Activated naive CD8-positive, alpha-beta T cell (primary cell): Measurements from ENCODE around the gene STAC.
"Not testable (repeated sequence)": the region's sequence is repeated elsewhere in the genome, so short reads cannot be mapped to it uniquely, and the experiment has no call there.

Experiments
- H3K27ac Mint-ChIP-seq: one replicate; pipeline ENCODE4 v1.8.0; 2021; ENCODE audit warnings: mixed read lengths
- H3K27me3 Mint-ChIP-seq: one replicate; pipeline ENCODE4 v1.8.0; 2021; ENCODE audit warnings: mixed read lengths
- H3K36me3 Mint-ChIP-seq: one replicate; pipeline ENCODE4 v1.8.0; 2021; ENCODE audit warnings: mixed read lengths
- H3K4me1 Mint-ChIP-seq: one replicate; pipeline ENCODE4 v1.8.0; 2021; ENCODE audit warnings: low read depth, mixed read lengths
- H3K4me3 Mint-ChIP-seq: one replicate; pipeline ENCODE4 v1.8.0; 2021; ENCODE audit warnings: mild to moderate bottlenecking, mixed read lengths
- H3K9me3 Mint-ChIP-seq: one replicate; pipeline ENCODE4 v1.8.0; 2021; ENCODE audit warnings: low read depth, mixed read lengths

The STAC gene

DNA sequence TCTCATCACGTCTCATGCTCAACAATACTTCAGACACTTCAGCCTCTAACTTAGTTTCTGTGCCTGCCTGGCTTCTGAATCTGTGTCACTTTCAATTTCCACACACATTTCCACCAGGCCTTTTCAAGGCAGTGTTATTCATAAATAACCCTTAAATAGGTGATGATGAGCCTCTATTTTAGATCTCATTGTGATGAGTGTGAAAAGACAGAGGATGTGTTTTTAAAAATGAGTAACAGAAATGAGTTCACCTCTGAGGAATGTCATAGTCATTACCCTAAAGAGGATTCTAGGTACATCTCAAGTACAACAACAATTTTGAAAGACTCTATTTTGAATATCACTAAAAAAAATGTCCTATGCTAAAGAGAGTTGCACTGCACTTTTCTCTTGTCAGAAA lies 64.6 kb downstream of the STAC start:
- no peaks in the 10 kb centered on the region for H3K27me3 Mint-ChIP-seq
- H3K4me3 Mint-ChIP-seq = no peak overlapping the region
- no peaks in the 10 kb centered on the region for H3K36me3 Mint-ChIP-seq
- H3K9me3 Mint-ChIP-seq = no peaks in the 10 kb centered on the region
- no peaks in the 10 kb centered on the region for H3K4me1 Mint-ChIP-seq
- no peak overlapping the region for H3K27ac Mint-ChIP-seq

DNA sequence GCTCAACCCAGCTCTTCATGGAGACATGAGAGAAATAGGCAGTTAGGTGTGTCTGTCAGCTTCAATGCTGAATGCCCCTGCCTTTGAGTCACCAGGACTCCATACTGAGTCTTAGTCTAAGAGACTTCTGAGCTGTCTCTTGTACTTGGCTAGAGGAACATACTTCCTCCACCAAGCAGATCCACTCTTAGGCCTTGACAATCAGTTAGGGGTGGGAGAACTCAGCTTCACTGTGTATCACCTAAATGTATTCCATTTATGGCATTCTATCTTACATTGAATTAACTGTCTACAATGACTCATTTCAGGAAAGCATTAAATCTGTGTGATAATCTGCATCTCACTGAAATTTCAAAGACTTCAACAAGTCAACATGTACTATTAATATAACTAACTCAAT lies 66.0 kb downstream of the STAC start:
- no peak overlapping the region for H3K4me3 Mint-ChIP-seq
- H3K36me3 Mint-ChIP-seq = no peaks in the 10 kb centered on the region
- H3K27me3 Mint-ChIP-seq = no peaks in the 10 kb centered on the region
- no peaks in the 10 kb centered on the region for H3K9me3 Mint-ChIP-seq
- H3K27ac Mint-ChIP-seq = no peak overlapping the region
- H3K4me1 Mint-ChIP-seq = no peaks in the 10 kb centered on the region

DNA sequence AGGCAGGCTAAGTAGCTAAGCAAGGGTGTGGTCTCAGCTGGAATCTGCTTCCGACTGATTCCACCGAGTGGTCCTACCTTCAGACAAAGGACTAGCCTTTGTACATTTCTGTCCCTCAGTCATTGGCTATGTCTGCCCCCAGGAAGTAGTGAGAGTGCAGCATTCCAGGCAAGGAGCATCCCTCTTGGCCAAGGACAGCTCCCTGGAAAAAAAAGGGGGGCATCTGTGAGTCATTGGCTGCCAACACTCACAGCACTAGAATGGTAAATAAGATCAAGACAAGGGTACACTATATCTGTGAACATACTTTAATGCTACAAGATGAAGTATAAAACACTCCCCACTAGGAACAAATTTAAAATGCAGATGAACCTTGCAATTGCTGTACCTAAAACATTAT lies 66.8 kb downstream of the STAC start:
- Mint-ChIP-seq H3K9me3 (no peaks in the 10 kb centered on the region), H3K27ac (no peak overlapping the region), H3K4me1 (no peaks in the 10 kb centered on the region), H3K36me3 (no peaks in the 10 kb centered on the region), H3K27me3 (no peaks in the 10 kb centered on the region), H3K4me3 (no peak overlapping the region)

DNA sequence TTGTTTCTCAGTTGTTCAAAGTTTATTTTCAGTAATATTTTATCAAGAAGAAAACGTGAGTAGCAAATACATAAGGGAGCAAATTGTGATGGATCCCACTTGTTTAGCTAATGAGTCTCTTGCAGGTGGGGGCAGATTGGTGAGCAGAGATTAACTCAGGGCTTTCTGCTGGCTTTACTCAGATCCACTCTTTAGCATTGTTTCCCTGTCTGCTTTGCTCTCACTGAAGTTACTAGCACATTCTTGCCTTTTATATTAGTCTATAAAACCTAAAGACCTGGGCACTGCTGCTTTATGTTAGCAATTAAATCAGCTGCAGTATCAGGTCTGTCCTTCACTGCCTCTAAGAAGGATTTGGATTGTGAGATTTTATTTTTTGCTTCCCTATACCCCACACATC lies 71.5 kb downstream of the STAC start:
- Mint-ChIP-seq H3K9me3 (no peaks in the 10 kb centered on the region), H3K36me3 (no peaks in the 10 kb centered on the region), H3K4me1 (no peaks in the 10 kb centered on the region), H3K27me3 (peaks cover 3% of the 10 kb centered on the region), H3K4me3 (no peak overlapping the region), H3K27ac (no peak overlapping the region)

DNA sequence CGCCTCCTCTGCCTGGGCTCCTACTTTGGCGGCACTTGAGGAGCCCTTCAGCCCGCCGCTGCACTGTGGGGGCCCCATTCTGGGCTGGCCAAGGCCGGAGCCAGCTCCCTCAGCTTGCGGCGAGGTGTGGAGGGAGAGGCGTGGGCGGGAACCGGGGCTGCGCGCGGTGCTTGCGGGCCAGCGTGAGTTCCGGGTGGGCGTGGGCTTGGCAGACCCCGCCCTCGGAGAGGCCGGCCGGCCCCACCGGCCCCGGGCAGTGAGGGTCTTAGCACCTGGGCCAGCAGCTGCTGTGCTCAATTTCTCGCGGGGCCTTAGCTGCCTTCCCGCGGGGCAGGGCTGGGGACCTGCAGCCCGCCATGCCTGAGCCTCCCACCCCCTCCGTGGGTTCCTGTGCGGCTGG lies 72.9 kb downstream of the STAC start:
- not testable (repeated sequence) for H3K9me3 Mint-ChIP-seq, H3K4me1 Mint-ChIP-seq, H3K27me3 Mint-ChIP-seq, H3K4me3 Mint-ChIP-seq, H3K27ac Mint-ChIP-seq, H3K36me3 Mint-ChIP-seq

DNA sequence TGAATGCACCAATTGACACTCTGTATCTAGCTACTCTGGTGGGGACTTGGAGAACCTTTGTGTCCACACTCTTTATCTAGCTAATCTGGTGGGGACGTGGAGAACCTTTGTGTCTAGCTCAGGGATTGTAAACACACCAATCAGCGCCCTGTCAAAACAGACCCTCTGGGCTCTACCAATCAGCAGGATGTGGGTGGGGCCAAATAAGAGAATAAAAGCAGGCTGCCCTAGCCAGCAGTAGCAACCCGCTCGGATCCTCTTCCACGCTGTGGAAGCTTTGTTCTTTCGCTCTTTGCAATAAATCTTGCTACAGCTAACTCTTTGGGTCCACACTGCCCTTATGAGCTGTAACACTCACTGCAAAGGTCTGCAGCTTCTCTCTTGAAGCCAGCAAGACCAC lies 73.6 kb downstream of the STAC start:
- not testable (repeated sequence) for H3K4me1 Mint-ChIP-seq, H3K36me3 Mint-ChIP-seq, H3K27me3 Mint-ChIP-seq, H3K9me3 Mint-ChIP-seq, H3K4me3 Mint-ChIP-seq, H3K27ac Mint-ChIP-seq

DNA sequence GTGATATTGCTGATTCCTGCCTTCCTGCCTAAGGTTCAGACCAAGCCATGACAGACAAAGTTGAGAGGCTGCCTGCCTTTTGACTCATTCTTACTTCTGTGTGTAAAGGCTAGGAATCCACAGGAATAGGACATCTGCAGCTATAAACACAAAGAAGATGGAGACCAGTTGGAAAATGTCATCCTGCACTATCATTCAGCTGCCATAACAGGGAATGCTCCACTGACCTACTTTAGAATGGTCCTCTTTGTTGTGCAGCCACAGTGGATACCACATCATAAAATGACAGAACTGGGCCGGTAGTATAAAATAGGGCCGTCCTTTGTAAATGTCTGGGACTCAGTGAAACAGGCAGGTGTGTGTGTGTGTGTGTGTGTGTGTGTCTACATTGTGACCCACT lies 75.1 kb downstream of the STAC start:
- H3K4me1 Mint-ChIP-seq = no peaks in the 10 kb centered on the region
- no peak overlapping the region for H3K27ac Mint-ChIP-seq
- H3K4me3 Mint-ChIP-seq = no peak overlapping the region
- peaks cover 3% of the 10 kb centered on the region for H3K27me3 Mint-ChIP-seq
- H3K36me3 Mint-ChIP-seq = no peaks in the 10 kb centered on the region
- no peaks in the 10 kb centered on the region for H3K9me3 Mint-ChIP-seq

DNA sequence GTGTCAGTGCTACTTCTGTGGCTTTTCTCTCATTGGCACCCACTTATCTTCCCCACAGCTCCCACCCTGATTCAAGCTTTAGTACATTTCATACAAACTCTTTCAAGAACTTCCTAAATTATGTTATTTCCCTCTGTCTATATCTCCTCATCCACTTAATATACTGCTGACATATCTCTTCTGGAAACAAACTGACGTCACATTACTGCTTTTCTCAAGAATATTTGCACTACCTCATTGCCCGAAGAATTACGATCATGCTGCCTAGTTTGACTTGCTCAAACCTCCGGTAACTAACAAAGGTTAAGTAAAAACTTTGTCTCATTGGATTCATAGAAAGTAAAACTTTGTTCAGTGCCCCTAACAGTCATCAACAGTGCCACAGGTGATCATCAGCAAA lies 76.5 kb downstream of the STAC start:
- Mint-ChIP-seq H3K27ac (no peak overlapping the region), H3K27me3 (peaks cover 3% of the 10 kb centered on the region), H3K4me1 (no peaks in the 10 kb centered on the region), H3K4me3 (no peak overlapping the region), H3K36me3 (no peaks in the 10 kb centered on the region), H3K9me3 (no peaks in the 10 kb centered on the region)

DNA sequence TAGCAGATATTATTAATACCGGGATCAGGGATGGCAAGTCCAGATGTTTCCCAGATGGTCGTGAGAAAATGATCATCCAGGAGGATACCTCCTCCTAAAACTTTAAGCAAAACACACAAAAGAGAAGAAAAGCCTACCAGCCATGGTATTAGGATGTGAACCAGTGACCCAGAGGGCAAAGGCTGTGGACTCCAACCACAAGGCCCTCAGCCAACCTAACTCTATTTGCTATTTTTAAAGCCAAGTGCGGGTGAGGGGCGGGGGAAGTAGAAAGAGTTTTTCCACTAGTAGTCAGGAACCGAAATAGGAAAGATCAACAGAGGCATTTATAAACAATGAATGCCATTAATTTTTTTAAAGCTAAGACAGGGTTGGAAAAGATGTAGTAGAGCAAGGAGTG lies 77.4 kb downstream of the STAC start:
- no peak overlapping the region for H3K27ac Mint-ChIP-seq
- H3K27me3 Mint-ChIP-seq = peaks cover 3% of the 10 kb centered on the region
- H3K4me1 Mint-ChIP-seq = no peaks in the 10 kb centered on the region
- no peaks in the 10 kb centered on the region for H3K9me3 Mint-ChIP-seq
- H3K36me3 Mint-ChIP-seq = no peaks in the 10 kb centered on the region
- H3K4me3 Mint-ChIP-seq = no peak overlapping the region

DNA sequence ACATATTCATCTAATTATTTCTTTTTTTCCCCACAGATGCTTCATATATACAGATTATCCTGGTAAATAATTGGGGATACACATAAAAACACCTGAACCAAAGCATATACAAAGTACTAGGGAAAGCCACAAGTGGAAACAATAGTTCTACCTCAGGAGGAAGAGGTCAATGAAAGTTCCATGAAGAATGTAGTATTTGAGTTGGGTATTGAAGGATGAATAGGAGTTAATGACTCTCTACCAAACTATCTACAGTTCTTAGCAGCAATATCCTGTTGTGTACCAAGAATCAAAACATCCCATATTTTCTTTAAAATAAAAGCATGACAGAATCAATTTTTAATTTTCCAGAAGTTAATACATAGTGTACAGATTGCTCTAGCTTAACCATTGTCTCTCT lies 78.9 kb downstream of the STAC start:
- Mint-ChIP-seq H3K36me3 (no peaks in the 10 kb centered on the region), H3K9me3 (no peaks in the 10 kb centered on the region), H3K27ac (no peak overlapping the region), H3K27me3 (peaks cover 3% of the 10 kb centered on the region), H3K4me3 (no peak overlapping the region), H3K4me1 (no peaks in the 10 kb centered on the region)

DNA sequence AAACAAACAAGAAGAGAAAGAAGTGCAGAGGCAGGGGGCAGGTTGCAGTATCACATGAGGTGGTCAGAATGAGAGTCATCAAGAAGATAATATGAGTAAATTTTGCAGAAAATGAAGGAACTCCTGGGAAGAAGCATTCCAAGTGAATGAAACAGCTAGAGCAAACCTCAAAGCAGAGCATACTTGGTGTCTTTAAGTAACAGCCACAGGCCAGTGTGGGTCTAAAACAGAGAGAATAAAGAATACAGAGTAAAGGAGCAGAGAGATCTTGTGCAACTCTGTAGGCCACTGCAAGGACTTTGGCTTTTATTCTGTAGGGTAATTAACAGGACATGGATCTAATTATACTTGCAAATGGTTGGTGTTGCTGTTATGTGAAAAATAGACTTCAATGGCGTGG lies 81.3 kb downstream of the STAC start:
- Mint-ChIP-seq H3K36me3 (no peaks in the 10 kb centered on the region), H3K4me3 (no peak overlapping the region)

DNA sequence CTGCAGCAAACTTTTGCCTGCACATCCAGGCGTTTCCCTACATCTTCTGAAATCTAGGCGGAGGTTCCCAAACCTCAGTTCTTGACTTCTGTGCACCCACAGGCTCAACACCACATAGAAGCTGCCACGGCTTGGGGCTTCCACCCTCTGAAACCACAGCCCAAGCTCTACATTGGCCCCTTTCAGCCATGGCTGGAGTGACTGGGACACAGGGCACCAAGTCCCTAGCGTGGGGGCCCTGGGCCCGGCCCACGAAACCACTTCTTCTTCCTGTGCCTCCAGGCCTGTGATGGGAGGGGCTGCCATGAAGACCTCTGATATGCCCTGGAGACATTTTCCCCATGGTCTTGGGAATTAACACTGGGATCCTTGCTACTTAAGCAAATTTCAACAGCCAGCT lies 91.7 kb downstream of the STAC start:
- not testable (repeated sequence) for H3K36me3 Mint-ChIP-seq, H3K27ac Mint-ChIP-seq, H3K4me3 Mint-ChIP-seq, H3K9me3 Mint-ChIP-seq, H3K4me1 Mint-ChIP-seq, H3K27me3 Mint-ChIP-seq

More for the DNA sequence above, 81.3 kb downstream of the STAC start:
- Mint-ChIP-seq H3K27me3 (no peaks in the 10 kb centered on the region), H3K9me3 (no peaks in the 10 kb centered on the region), H3K4me1 (no peaks in the 10 kb centered on the region), H3K27ac (no peak overlapping the region)

DNA sequence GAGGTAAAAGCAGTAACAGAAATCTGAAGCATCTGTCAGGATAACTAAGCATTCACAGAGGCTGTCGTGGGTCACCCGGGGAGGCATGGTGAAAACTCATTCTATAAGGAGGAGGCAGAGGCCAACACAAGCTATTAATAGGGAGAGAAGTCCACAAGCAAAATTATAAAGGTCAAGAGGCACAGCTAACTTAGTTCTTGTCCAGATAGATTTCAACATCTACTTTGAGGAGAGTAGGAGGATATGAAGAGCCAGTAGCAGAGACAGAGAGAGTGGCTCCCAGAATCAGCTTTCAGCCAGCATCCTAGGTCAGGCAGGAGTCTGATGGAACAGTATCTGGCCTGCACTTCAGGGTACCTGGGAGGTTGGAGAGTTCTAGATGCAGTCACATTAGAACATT lies 95.3 kb downstream of the STAC start:
- Mint-ChIP-seq H3K27ac (no peak overlapping the region), H3K27me3 (peaks cover 7% of the 10 kb centered on the region), H3K4me1 (no peaks in the 10 kb centered on the region), H3K36me3 (no peaks in the 10 kb centered on the region), H3K4me3 (no peak overlapping the region), H3K9me3 (peaks cover 5% of the 10 kb centered on the region)

DNA sequence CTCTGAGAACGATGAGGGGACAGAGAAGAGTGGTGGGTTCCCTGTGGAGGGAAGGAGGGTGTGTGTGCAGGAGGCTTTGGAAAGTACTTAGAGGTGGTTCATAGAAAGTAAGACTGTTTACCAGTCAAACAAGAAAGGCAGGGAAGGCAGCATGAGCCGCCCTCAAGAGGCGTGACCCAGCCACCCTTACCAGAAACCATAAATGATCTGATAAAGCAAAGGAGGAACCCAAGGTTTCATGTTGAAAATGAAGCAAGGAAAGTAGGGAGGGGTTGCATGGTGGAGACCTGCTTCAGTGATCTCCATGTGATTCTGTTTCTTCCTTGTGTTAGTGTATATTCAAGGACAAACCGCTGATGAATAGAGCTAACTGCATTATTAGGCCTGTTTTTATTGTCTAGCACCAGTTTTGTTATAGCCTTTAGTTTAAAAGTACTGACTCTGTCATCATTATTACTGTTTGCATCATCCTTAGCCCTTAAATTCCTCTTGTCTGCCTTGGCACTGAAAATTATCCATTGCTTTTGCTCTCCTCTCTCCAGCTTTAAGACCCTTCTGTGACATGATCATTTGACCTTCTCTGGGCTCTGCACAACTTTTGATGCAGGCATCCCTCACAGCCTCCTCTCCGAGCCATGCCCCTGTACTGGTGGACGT lies 96.1 kb downstream of the STAC start:
- no peaks in the 10 kb centered on the region for H3K36me3 Mint-ChIP-seq
- H3K4me1 Mint-ChIP-seq = no peaks in the 10 kb centered on the region
- peaks cover 5% of the 10 kb centered on the region for H3K27me3 Mint-ChIP-seq
- no peak overlapping the region for H3K27ac Mint-ChIP-seq
- H3K9me3 Mint-ChIP-seq = peaks cover 5% of the 10 kb centered on the region
- no peak overlapping the region for H3K4me3 Mint-ChIP-seq

DNA sequence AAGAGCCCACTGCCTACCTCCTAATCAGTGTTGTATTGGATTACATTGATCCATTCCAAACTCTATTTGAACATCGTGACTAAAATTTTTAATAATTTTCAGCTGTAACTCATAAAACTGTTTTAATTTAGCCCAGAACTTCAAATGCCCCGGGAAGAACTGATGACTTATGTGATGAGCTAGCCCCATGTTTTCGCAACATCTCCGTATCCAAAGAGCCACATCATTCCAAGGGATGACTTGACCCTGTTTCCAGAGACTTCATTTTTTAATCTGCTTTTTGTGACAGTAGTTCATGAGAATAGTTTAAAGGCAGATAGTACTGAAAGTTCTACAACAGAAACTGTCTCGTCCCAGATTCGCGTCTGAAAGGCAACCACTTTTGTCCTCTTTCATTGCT lies 97.4 kb downstream of the STAC start:
- H3K4me3 Mint-ChIP-seq = no peak overlapping the region
- no peaks in the 10 kb centered on the region for H3K36me3 Mint-ChIP-seq
- peaks cover 7% of the 10 kb centered on the region for H3K27me3 Mint-ChIP-seq
- peaks cover 5% of the 10 kb centered on the region for H3K9me3 Mint-ChIP-seq
- H3K4me1 Mint-ChIP-seq = no peaks in the 10 kb centered on the region
- H3K27ac Mint-ChIP-seq = no peak overlapping the region

DNA sequence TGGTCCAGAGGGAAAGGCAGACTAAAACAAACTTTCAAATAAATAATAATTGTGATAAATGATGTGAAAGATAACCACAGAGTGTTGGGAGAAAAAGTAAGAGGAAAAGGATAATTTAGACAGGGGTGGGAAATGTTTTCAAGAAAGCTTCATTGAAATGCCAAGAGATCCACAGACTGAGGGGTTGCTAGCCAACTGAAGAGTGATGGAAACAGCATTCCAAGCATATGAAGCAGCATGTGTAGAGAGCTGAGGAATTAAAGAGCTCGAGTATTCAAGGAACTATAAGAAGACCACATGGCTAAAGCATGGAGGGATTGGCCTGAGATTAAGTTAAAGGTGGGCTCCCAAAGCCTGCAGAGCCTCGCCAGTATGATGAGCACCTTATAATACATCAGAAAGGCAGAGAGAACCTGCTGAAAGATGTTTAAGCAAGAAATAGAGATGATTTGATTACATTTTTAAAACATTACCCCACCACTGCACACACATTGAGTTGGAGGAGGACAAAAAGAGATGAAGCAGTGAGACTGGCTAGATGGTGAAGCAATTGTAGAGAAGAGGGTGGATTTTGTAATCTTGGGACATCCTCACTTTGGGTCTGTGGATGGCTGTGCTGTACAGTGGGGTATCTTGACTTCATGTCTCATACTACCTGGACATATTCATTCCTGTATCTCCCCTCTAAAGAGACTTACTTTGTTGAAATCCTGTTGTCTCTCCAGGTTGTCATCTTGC lies 100.8 kb downstream of the STAC start:
- H3K36me3 Mint-ChIP-seq = no peaks in the 10 kb centered on the region
- H3K27ac Mint-ChIP-seq = no peak overlapping the region
- H3K9me3 Mint-ChIP-seq = peaks cover 5% of the 10 kb centered on the region
- H3K4me1 Mint-ChIP-seq = no peaks in the 10 kb centered on the region
- no peak overlapping the region for H3K4me3 Mint-ChIP-seq
- peaks cover 4% of the 10 kb centered on the region for H3K27me3 Mint-ChIP-seq
